ENCODE results near the gene PRKCG.
"Not testable (repeated sequence)": the region's sequence is repeated elsewhere in the genome, so short reads cannot be mapped to it uniquely, and the experiment has no call there.

Gene PRKCG

DNA sequence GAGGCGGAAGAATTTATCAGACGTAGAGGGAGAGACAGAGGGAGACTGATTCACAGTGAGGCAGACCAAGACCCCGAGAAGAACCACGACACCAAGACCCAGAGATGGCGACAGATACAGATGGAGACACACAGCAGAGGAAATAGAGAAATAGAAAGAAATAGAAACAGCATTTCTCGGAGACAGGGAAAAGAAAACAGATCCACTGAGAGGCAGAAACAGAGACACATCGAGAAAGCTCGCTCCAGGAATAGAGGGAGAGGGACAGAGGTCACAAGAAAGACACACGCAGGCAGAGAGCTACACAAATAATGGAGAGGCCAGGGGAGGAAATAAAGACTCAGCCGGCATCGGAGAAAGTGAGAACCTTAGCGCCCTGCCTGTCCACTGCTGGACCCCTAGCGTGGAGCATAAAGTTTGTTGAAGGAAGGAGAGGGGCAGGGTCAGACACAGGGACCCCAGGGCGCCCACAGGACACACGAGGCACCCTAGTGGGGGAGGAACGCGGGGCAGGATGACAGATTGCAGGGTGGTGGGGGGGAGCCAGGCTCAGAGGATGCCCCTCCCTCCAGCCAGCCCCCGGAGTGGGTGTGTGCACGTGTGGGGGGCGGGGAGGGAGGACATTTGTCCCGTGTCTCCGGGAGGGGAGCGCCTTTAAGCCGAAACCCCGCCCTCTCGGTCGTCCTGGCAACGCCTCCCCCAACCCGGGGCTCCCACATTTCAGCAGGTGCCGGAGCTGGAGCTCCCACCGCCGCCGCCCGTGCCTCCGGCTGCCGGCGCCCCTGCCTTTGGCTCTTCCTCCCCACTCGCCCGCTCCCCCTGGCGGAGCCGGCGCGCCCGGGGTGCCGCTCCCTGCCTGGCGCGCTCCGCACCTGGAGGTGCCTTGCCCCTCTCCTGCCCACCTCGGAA lies at the start of gene PRKCG:
PRKCG (plus strand) TSS at position 716 of the 909 bp plus-strand sequence. CDS start 298 bp downstream, outside the sequence.
- no peak for DNase-seq (ENCODE audit: low read depth in 2 of 2)

DNA sequence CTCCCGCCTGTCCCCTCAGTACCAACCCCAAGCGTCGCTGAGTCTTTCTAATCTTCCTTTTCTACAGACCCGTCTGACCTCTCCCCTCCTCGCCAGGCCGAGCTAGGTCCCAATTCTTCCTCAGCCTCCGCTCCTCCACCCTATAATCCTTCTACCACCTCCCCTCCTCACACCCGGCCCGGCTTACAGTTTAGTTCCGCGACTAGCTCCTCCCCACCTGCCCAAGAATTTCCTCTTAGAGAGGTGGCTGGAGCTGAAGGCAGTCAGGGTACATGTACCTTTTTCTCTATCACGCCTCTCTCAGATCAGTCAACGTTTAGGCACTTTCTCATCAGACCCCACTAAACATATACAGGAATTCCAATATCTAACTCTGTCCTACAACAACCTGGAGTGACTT lies 49.1 kb upstream of the PRKCG start:
- DNase-seq (ENCODE audit: low read depth in 2 of 2): not testable (repeated sequence)

DNA sequence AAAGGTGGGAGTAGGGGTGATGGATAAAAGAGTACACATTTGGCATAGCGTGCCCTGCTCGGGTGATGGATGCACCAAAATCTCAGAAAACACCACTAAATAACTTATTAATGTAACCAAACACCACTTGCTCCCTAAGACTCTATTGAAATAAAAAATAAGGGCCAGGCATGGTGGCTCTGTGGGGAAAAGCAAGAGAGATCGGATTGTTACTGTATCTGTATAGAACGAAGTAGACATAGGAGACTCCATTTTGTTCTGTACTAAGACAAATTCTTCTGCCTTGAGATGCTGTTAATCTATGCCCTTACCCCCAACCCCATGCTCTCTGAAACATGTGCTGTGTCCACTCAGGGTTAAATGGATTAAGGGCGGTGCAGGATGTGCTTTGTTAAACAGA lies 43.6 kb upstream of the PRKCG start:
- not testable (repeated sequence) for DNase-seq (ENCODE audit: low read depth in 2 of 2)

DNA sequence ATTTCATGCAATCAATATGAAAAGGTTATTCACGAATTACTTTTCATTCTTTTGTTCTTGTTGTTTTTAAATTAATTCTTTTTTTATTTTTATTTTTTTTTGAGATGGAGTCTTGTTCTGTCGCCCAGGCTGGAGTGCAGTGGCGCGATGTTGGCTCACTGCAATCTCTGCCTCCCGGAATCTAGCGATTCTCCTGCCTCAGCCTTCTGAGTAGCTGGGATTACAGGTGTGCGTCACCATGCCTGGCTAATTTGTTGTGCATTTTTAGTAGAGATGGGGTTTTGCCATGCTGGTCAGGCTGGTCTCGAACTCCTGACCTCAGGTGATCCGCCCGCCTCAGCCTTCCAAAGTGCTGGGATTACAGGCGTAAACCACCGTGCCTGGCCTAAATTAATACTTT lies 41.8 kb upstream of the PRKCG start:
- not testable (repeated sequence) for DNase-seq (ENCODE audit: low read depth in 2 of 2)

DNA sequence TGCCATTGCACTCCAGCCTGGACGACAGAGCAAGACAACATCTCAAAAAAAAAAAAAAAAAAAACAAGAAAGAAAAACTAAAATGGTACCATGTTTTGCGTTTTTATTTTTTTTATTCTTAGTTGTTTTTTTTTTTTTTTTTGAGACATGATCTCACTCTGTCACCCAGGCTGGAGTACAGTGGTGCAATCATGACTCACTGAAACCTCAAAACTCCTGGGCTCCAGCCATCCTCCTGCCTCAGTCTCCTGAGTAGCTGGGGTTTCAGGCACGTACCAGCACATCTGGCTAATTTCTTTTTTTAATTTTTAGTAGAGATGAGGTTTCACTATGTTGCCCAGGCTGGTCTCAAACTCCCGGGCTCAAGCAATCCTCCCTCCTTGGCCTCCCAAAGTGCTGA lies 41.1 kb upstream of the PRKCG start:
- not testable (repeated sequence) for DNase-seq (ENCODE audit: low read depth in 2 of 2)

DNA sequence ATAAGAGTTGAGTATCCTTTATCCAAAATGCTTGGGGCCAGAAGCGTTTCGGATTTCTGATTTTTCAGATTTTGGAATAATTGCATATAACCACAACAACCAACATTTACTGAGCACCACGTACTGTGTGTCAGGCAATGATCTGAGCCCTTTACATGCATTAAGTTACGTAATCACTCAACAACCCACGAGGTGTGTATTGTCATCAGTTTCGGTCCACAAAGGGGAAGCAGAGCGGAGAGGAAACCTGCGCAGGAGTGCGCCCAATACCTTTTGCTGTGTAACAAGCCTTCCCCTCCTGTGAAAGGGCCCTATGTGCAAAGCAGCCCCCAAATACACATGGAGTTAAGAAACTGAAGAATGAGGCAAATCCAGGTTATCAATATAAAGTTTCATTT lies 37.1 kb upstream of the PRKCG start:
- DNase-seq (ENCODE audit: low read depth in 2 of 2): no peak

DNA sequence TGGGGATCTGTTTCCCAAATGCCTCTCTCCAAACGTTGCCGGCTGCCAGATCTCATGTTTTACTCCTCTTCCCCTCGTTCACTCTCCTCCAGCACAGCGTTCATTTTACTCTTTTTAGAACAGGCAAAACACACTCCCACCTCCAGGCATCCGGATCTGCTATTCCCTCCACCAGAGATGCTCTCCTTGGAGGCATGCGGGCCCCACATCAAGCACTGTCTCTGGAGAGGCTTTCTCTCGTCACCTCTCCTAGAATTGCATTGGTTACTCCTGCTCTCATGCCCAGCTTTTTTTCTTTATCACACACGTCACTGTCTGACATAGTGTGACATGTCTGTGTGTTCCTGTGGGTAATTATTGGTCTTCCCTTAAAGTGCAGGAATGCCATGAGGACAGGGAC lies 34.4 kb upstream of the PRKCG start:
- DNase-seq (ENCODE audit: low read depth in 2 of 2): no peak

DNA sequence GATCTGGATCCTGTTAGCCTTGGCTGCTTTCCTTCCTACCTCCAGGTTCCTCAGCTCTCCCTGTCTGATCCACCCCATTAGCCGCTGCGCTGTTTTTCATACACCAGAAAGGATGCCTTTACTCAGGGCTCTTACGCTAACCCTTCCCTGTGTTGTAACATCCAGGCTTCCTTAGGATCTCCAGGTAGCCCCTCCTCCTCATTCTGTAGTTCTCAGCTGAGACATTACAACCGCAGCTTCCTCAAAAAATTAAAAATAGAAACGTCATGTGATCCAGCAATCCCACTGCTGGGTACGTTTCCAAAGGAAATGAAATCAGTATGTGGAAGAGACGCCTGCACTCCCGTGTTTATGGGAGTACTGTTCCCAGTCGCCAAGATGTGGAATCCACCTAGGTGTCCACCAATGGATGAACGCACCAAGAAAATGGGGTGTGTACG lies 32.7 kb upstream of the PRKCG start:
- DNase-seq (ENCODE audit: low read depth in 2 of 2): no peak

DNA sequence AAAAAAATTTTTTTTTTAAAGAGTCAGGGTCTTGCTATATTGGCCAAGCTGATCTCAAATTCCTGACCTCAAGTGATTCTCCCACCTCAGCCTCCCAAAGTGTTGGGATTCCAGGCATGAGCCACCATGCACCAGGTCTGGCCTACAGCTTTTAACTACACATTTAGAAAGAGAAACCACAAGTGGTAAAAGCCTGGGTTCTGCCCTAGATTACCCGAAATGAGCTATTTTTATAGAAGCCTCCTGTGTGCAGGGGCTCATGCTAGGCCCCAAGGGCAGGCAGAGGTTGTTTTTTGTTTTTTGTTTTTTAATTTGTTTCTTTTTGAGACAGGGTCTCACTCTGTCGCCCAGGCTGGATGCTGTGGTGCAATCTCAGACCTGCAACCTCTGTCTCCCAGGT lies 28.3 kb upstream of the PRKCG start:
- DNase-seq (ENCODE audit: low read depth in 2 of 2): no peak

DNA sequence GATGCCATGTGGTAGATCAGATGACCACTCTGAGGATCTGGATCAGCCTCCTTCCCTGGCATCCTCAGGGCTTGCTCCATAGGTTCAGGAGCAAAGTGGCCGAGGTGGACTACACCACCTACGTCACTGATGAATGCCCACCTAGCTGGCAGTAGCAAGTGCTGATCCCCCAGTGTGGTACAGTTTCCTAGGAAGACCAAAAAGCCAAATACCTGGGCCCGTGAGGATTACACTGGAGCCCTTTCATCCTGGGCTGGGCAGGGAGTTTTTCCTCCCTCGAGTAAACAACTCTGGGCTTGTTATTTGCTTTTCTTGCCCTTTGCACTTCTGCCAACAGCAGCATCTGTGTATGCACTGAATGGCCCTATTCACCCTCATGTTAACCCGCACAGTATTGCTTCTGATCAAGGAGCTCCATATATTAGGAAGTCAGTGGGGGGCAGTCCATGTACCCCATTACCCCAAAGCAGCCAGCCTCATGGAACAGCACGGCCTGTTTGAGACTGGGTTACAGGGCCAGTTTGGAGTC lies 17.6 kb upstream of the PRKCG start:
- no peak for DNase-seq (ENCODE audit: low read depth in 2 of 2)

DNA sequence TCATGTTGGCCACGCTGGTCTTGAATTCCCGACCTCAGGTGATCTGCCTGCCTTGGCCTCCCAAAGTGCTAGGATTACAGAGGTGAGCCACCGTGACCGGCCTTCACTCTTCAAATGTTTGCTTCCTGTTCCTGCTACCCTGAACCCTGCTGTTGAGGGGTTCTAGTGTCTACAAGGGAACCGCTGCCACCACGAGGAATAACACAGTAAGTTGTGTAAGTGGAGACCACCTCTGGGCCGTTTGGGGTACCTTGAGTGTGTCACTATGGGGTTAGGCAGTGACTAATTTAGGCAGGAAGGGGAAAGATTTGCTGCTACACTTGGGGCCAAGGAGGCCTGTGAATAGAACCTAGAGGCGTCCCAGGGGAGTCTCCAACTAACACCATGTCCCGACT lies 16.5 kb upstream of the PRKCG start:
- no peak for DNase-seq (ENCODE audit: low read depth in 2 of 2)

DNA sequence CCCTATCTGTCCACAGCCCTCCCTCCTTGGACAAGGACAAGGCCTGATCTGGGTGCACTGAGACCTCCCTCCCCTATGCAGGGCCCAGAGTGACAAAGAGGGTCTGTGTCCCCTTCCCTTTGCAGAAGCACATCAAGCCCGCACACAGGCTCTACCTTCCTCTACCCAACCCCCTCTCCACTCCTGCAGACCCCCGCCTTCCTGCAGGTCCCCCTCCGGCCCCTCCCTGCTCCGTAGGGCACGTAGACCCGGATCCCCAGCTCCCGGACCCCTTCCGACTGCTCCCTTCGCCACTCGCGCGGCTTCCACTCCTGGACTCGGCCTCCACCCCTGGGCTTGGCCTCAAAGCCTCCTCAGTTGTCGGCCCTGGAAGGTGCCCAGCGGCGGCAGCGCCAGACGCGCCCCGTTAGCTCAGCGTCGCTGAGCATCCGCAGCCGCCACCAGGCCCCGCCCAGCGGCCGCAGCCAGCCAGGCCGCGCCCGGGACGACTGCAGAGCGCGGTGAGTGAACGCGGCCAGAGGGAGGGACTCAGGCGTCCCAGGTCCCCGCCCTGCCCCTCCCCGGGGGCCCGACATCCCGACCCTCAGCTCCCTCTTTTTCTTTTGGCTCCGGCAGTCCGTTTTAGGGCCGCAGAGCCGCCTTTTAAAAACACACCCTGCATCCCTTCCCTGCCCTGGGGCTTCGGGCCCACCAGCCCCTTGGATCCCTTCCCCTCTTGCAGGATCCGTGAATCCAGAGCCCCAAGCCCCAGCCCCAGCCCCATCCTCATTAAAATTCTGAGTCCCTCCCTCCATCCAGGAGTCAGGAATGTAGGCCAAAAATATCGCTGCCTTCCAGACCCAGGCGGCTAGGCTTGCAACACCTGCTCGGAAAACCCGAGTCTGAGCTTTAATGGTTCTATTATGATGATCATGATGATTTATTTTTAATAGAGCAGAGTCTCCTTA lies 15.8 kb upstream of the PRKCG start:
- peak in 1 of 2 experiments; percentile 42 for DNase-seq (ENCODE audit: low read depth in 2 of 2)

DNA sequence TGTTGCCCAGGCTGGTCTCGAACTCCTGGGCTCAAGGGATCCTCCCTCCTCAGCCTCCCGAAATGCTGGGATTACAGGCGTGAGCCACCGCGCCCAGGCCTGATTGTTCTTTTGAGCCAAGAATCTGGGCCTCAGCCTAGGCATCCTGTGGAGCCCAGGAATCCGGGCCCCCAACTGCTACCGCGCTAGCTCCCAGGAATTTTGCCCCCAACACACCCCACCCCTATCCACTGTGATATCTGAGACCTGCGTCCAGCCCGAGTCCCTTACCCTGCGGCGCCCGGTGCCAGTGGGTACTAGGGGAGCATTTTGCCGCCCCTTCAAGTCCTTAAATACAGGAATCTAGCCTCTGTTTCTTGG lies 15.2 kb upstream of the PRKCG start:
- no peak for DNase-seq (ENCODE audit: low read depth in 2 of 2)

DNA sequence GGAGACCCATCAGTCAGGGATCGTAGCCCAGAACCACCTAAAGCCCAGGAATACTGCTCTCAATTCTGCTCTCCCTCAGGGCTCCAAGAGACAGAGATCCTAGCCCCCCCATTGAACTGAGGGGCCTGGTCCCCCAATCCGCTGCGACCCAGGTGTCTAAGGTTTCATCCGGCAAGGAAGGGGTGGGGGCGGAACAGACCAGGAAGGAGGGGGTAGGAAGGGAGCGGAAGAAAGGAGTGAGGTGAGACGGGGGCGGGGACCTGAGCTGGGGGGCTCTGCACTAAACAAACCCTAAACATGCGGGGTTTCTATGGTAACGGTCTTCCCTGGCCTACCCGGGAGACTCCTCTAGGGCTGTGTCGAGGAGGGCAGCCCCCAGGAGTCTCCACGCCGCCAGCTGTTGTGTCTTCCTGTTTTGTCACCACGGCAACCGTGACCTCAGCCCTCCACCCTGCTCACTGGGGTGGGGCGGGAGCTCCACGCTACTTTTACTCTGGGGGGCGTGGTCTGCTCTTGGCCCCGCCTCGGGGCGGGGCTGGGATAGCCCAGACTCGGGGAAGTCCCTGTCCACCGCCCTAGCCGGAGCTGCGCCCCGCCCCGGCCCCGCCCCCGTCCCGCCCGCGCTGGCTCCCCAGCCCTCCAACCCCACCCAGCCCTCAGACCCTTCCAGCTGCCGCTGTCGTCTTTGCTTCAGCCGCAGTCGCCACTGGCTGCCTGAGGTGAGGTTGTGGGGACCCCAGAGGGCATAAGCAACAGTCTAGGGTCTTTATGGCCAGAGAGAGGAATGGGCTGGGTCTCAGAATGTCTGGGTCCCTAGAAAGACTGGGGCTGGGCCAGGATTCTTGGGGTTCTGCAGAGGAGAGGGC lies 14.5 kb upstream of the PRKCG start, which contains the start of gene MYADM:
MYADM (plus strand) TSS at position 659 of the 866 bp plus-strand sequence. CDS start 5,647 bp downstream, outside the sequence.
- DNase-seq (ENCODE audit: low read depth in 2 of 2): peak; percentile 90 to 97

DNA sequence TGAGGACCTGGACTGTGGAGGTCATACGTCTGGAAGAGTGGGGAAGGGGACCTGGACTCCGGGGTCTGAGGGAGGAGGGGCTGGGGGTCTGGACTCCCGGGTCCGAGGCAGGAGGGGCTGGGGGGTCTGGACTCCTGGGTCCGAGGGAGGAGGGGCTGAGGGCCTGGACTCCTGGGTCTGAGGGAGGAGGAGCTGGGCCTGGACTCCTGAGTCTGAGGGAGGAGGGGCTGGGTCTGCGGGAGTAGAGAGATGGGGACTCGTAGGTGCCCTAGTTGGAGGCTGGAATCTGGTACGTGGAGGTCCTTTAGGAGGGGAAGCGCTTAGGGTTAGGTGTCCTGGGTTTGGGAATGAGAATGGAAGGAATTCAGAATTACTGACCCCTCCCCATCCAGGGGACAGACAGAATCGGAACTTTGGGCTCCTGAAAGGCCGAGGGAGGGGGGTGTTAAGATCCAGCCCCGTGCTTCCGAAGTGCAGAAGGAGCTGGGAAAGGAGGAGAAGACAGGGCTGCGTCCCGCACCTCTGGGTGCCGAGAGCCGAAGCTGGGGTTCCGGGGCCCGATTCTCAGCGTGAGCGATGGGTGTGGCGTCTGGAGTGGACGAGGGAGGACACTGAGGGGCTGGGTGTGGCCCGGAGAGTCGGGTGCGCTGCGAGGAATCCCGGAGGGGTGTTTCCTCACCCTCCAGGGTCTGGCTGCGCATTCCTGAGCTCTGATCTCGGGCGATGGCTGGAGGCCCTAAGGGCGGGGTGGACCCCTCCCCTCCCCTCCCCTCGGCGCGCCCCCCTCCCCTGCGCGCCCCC lies 13.7 kb upstream of the PRKCG start:
- peak in 1 of 2 experiments; percentile 24 for DNase-seq (ENCODE audit: low read depth in 2 of 2)

DNA sequence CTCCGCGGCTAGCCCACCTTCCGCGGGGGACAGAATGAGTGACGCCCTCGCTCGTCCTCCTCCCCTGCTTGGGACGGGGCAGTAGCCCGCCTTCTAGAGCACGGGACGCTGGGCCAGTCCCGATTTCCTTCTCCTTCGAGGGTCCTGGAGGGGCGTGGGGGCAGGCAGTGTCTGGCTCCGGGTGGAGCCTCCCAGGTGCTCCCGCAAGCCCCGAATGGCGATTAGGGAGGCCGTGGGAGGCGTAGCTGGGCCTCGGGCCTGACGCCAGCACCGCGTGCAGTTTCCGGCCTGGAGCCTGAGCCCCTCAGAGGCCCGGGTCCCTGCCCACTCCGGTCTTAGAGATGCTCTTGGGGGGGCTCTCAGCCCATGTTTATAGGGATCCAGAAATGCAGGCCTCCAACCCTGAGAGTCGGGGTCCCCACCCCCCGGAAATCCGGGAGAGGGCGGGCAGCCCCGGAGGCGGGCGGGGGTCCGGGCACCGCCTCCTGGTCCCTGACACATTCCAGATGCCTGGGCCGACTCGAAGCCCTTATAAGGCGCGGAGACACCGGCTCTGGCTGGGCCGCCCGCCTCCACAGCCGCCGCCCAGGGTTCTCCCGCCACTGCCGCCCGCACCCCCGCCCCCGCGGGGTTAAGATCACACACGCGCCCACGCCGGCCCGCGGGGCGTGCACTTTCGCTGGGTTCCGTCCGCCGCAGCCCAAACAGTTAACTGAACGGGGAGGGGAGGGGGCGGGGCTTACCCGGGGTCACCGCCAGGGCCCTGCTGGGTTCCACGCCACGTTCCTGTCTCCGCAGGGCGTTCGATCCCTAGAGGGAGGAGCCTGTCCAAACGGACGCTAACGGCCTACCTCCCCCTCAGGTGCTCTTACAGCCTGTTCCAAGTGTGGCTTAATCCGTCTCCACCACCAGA lies 12.8 kb upstream of the PRKCG start:
- DNase-seq (ENCODE audit: low read depth in 2 of 2): peak; percentile 35 to 80

DNA sequence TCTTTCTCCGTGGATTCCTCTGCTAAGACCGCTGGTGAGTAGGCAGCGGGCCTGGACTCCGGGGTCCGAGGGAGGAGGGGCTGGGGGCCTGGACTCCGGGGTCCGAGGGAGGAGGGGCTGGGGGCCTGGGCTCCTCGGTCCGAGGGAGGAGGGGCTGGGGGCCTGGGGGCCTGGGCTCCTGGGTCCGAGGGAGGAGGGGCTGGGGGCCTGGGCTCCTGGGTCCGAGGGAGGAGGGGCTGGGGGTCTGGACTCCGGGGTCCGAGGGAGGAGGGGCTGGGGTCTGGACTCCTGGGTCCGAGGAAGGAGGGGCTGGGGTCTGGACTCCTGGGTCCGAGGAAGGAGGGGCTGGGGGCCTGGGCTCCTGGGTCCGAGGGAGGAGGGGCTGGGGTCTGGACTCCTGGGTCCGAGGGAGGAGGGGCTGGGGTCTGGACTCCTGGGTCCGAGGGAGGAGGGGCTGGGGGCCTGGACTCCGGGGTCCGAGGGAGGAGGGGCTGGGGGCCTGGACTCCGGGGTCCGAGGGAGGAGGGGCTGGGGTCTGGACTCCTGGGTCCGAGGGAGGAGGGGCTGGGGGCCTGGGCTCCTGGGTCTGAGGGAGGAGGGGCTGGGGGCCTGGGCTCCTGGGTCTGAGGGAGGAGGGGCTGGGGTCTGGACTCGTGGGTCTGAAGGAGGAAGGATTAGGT lies 12.1 kb upstream of the PRKCG start:
- DNase-seq (ENCODE audit: low read depth in 2 of 2): not testable (repeated sequence)

DNA sequence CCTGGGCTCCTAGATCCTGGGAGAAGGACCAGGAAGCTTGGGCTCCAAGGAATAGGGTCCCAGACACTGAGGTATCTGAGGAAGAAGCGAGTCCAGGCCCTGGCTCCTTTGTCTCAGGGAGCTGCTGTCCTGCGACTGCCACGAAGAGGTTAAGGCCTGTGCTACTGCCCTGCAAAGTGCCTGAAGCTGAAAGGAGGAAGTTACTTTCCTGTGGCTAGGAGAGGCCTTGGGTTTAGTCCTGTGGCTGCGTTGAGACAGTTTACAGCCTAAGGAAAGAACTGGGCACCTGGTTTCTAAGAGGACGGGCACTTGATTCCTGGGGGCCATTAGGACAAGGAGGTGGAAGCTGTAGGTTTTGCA lies 11.5 kb upstream of the PRKCG start:
- DNase-seq (ENCODE audit: low read depth in 2 of 2): no peak

DNA sequence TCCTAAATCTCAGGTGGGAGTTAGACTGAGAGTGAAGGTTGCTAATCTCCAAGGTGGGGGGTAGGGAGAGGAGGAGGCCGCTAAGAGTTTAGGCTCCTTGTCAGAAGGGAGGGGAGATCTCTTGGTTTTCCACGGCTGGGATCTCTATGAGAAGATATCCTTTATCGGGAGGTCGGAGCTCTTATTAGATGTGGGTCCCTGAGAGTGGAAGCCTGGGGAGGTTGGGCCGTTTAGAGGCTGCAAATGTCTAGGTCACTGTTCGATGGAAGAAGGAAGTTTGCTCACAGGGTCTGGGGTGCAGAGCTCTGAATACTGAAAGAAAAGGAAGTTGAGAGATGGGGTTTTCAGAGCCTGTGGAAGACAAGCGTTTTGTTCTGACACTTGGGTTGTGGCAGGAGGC lies 10.5 kb upstream of the PRKCG start:
- no peak for DNase-seq (ENCODE audit: low read depth in 2 of 2)

Data from stimulated activated CD4-positive, alpha-beta T cell treated with anti-CD3 and anti-CD28 coated beads, Interleukin-12 subunit alpha, Interleukin-12 subunit beta, amount 100 ng/mL, for 24 hours (primary cell).